GM12878 (cell line): ENCODE measurements around the gene RELL2.

Experiments
- GABPA ChIP-seq: IDR thresholded peaks from 2 replicates; pipeline ENCODE4 v1.6.1; 2014; ENCODE audit warnings: antibody characterized with exemption, low read depth, mild to moderate bottlenecking, inconsistent platforms
- KDM1A ChIP-seq: fragments of 200-600 bp; sonication (generic); IDR thresholded peaks from 2 replicates; pipeline ENCODE4 v1.6.1; 2016; ENCODE audit warnings: borderline replicate concordance
- POLR2A ChIP-seq: IDR thresholded peaks from 2 replicates; pipeline ENCODE4 v1.6.1; 2011; ENCODE audit warnings: low read depth, mild to moderate bottlenecking, low read length
- RAD21 ChIP-seq: IDR thresholded peaks from 2 replicates; pipeline ENCODE4 v1.6.1; 2011; ENCODE audit warnings: mild to moderate bottlenecking, low read depth, low read length, moderate library complexity; ENCODE audit not compliant: insufficient read depth
- SP1 ChIP-seq: IDR thresholded peaks from one replicate; pipeline ENCODE4 v1.6.1; 2011; ENCODE audit warnings: low read depth, low read length
- TAF1 ChIP-seq: IDR thresholded peaks from 2 replicates; pipeline ENCODE4 v1.6.1; 2011; ENCODE audit warnings: mild to moderate bottlenecking, low read depth, low read length, borderline replicate concordance
- TARDBP ChIP-seq: IDR thresholded peaks from 2 replicates; pipeline ENCODE4 v1.6.1; 2016; ENCODE audit warnings: borderline replicate concordance
- USF1 ChIP-seq: IDR thresholded peaks from 2 replicates; pipeline ENCODE4 v1.6.1; 2011; ENCODE audit warnings: borderline replicate concordance, low read depth, mild to moderate bottlenecking, moderate library complexity, mixed read lengths, low read length; ENCODE audit not compliant: insufficient read depth; ENCODE audit errors: extremely low read length
- YY1 ChIP-seq: IDR thresholded peaks from 2 replicates; pipeline ENCODE4 v1.6.1; 2011; ENCODE audit warnings: low read depth, mild to moderate bottlenecking, low read length
- ZSCAN29 ChIP-seq: fragments of 450-650 bp; IDR thresholded peaks from 2 replicates; pipeline ENCODE4 v1.6.1; 2017; ENCODE audit warnings: mild to moderate bottlenecking, moderate library complexity
- TF ChIP-seq, protein P1 (sequence below), 3 experiments: IDR thresholded peaks in 2 of 3; conservative IDR thresholded peaks in 1 of 3; 2 replicates each; pipeline ENCODE4 v1.5.1; 2011; ENCODE audit warnings: low read depth in 3 of 3, low read length in 3 of 3, mild to moderate bottlenecking in 3 of 3, control low read depth in 2 of 3, moderate library complexity in 2 of 3, inconsistent platforms in 1 of 3, mixed read lengths in 1 of 3; ENCODE audit not compliant: control insufficient read depth in 2 of 3, insufficient read depth in 1 of 3; ENCODE audit errors: extremely low read depth in 1 of 3
- TF ChIP-seq, protein P2 (sequence below): IDR thresholded peaks from 2 replicates; pipeline ENCODE4 v1.6.1; 2012; ENCODE audit warnings: low read depth, low read length, improper control_type of control experiment

DNA sequence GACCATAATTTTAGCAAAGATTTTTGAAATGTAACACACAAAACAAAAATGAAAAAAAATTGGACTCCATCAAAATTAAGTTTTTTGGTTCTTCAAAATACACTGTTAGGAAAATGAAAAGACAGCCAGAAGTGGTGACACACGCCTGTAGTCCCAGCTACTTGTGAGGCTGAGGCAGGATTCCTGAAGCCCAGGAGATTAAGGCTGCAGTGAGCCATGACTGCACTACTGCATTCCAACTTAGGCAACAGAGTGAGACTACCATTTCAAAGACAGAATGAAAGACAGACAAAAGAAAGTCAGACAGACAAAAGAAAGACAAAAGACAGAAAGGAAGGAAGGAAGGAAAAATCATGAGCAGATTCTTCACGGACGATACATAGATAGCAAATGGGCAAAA lies 25.5 kb upstream of the RELL2 start:
- TF ChIP-seq TAF1: no peak
- TF ChIP-seq, protein P1, sequence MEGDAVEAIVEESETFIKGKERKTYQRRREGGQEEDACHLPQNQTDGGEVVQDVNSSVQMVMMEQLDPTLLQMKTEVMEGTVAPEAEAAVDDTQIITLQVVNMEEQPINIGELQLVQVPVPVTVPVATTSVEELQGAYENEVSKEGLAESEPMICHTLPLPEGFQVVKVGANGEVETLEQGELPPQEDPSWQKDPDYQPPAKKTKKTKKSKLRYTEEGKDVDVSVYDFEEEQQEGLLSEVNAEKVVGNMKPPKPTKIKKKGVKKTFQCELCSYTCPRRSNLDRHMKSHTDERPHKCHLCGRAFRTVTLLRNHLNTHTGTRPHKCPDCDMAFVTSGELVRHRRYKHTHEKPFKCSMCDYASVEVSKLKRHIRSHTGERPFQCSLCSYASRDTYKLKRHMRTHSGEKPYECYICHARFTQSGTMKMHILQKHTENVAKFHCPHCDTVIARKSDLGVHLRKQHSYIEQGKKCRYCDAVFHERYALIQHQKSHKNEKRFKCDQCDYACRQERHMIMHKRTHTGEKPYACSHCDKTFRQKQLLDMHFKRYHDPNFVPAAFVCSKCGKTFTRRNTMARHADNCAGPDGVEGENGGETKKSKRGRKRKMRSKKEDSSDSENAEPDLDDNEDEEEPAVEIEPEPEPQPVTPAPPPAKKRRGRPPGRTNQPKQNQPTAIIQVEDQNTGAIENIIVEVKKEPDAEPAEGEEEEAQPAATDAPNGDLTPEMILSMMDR (IDR thresholded peaks at IDR 0.05 in 2 of 3, conservative IDR thresholded peaks at IDR 0.05 in 1 of 3; ENCODE audit: control insufficient read depth in 2 of 3, extremely low read depth in 1 of 3, insufficient read depth in 1 of 3, low read depth in 3 of 3, low read length in 3 of 3): no peak
- TF ChIP-seq POLR2A: no peak
- TF ChIP-seq TARDBP: no peak
- TF ChIP-seq GABPA: no peak
- no peak for TF ChIP-seq KDM1A
- TF ChIP-seq SP1: no peak
- no peak for TF ChIP-seq USF1
- no peak for TF ChIP-seq YY1
- no peak for TF ChIP-seq ZSCAN29
- TF ChIP-seq, protein P2, sequence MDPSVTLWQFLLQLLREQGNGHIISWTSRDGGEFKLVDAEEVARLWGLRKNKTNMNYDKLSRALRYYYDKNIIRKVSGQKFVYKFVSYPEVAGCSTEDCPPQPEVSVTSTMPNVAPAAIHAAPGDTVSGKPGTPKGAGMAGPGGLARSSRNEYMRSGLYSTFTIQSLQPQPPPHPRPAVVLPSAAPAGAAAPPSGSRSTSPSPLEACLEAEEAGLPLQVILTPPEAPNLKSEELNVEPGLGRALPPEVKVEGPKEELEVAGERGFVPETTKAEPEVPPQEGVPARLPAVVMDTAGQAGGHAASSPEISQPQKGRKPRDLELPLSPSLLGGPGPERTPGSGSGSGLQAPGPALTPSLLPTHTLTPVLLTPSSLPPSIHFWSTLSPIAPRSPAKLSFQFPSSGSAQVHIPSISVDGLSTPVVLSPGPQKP: no peak
- no peak for TF ChIP-seq RAD21
